Measurements from ENCODE around the gene PACSIN3.

DNA sequence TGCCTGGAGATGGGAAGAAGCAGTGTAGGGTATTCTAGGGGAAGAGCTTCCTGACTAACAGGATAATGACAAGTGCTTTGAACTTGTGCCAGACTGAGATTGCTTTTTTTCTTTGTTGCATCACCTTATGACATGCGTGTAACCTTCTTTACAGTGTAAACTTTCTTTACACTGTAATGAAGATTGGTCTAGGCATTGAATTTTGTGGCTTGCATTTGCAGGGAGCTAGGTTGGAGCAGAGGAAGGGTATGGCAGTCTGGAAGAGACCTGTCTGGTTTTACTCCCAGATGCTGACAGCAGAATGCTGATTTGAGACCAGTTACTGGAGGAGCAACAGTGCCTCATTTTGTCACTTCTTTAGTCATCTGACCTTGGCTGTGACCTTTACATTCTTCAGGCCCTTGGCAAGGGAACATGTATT, 34.2 kb upstream of the PACSIN3 start:
- TF ChIP-seq, protein P1, sequence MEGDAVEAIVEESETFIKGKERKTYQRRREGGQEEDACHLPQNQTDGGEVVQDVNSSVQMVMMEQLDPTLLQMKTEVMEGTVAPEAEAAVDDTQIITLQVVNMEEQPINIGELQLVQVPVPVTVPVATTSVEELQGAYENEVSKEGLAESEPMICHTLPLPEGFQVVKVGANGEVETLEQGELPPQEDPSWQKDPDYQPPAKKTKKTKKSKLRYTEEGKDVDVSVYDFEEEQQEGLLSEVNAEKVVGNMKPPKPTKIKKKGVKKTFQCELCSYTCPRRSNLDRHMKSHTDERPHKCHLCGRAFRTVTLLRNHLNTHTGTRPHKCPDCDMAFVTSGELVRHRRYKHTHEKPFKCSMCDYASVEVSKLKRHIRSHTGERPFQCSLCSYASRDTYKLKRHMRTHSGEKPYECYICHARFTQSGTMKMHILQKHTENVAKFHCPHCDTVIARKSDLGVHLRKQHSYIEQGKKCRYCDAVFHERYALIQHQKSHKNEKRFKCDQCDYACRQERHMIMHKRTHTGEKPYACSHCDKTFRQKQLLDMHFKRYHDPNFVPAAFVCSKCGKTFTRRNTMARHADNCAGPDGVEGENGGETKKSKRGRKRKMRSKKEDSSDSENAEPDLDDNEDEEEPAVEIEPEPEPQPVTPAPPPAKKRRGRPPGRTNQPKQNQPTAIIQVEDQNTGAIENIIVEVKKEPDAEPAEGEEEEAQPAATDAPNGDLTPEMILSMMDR (IDR thresholded peaks at IDR 0.05), result no peak
- no peak for TF ChIP-seq POLR2AphosphoS5 (IDR thresholded peaks at IDR 0.05; ENCODE audit: insufficient read depth in 1 of 2, low read depth in 1 of 2)

Measured in vagina (tissue), 2 donors.